H9 (cell line): ENCODE data around the gene FNDC3B. TPM values are rescaled to one million over a fixed set of nuclear protein-coding genes. Genes with fewer than 3 reads are reported as not detected.

Experiments
- DNase-seq: peaks from one replicate; pipeline ENCODE4 v3.0.0-alpha.2; 2017
- H2AFZ ChIP-seq: one replicate; pipeline ENCODE4 v1.6.1; 2013; ENCODE audit warnings: mild to moderate bottlenecking, low read length, control low read depth, moderate library complexity
- H2AK5ac ChIP-seq: 2 replicates; pipeline ENCODE4 v1.6.1; 2013; ENCODE audit warnings: low read length, control low read depth, mixed read lengths; ENCODE audit not compliant: insufficient read length
- H2BK120ac ChIP-seq: one replicate; pipeline ENCODE4 v1.6.1; 2013; ENCODE audit warnings: low read depth, mild to moderate bottlenecking, low read length, control low read depth, inconsistent platforms; ENCODE audit not compliant: poor library complexity, severe bottlenecking
- H2BK12ac ChIP-seq: 2 replicates; pipeline ENCODE4 v1.6.1; 2013; ENCODE audit warnings: low read length, control low read depth, mixed read lengths, low read depth; ENCODE audit not compliant: insufficient read length
- H2BK15ac ChIP-seq: 2 replicates; pipeline ENCODE4 v1.6.1; 2013; ENCODE audit warnings: low read depth, low read length, control low read depth
- H2BK20ac ChIP-seq: one replicate; pipeline ENCODE4 v1.6.1; 2013; ENCODE audit warnings: low read depth, mild to moderate bottlenecking, low read length, control low read depth, inconsistent platforms; ENCODE audit not compliant: poor library complexity, severe bottlenecking
- H2BK5ac ChIP-seq: 2 replicates; pipeline ENCODE4 v1.6.1; 2013; ENCODE audit warnings: low read length, control low read depth, mixed read lengths; ENCODE audit not compliant: insufficient read length
- H3K14ac ChIP-seq: 2 replicates; pipeline ENCODE4 v1.6.1; 2013; ENCODE audit warnings: low read length, control low read depth; ENCODE audit not compliant: insufficient read depth
- H3K18ac ChIP-seq: 2 replicates; pipeline ENCODE4 v1.6.1; 2013; ENCODE audit warnings: low read depth, mild to moderate bottlenecking, mixed read lengths, low read length, control low read depth; ENCODE audit not compliant: insufficient read length
- H3K23ac ChIP-seq: 2 replicates; pipeline ENCODE4 v1.6.1; 2013; ENCODE audit warnings: low read length, control low read depth, mixed read lengths, low read depth; ENCODE audit not compliant: insufficient read length
- H3K23me2 ChIP-seq: 2 replicates; pipeline ENCODE4 v1.6.1; 2013; ENCODE audit warnings: low read depth, mild to moderate bottlenecking, mixed read lengths, low read length, control low read depth; ENCODE audit not compliant: insufficient read length, poor library complexity, severe bottlenecking
- H3K27ac ChIP-seq: 2 replicates; pipeline ENCODE4 v1.5.1; 2013; ENCODE audit warnings: low read length, control low read depth, mixed read lengths, low read depth; ENCODE audit not compliant: insufficient read length
- H3K27me3 ChIP-seq: 2 replicates; pipeline ENCODE4 v1.6.1; 2013; ENCODE audit warnings: low read length, control low read depth, inconsistent platforms; ENCODE audit not compliant: insufficient read depth
- H3K4ac ChIP-seq: 2 replicates; pipeline ENCODE4 v1.6.1; 2013; ENCODE audit warnings: low read depth, mild to moderate bottlenecking, control low read depth, inconsistent platforms, low read length, moderate library complexity
- H3K4me1 ChIP-seq: 2 replicates; pipeline ENCODE4 v1.6.1; 2013; ENCODE audit warnings: low read length, control low read depth, inconsistent platforms; ENCODE audit not compliant: insufficient read depth
- H3K4me2 ChIP-seq: 2 replicates; pipeline ENCODE4 v1.6.1; 2013; ENCODE audit warnings: low read length, control low read depth, mixed read lengths; ENCODE audit not compliant: insufficient read length, insufficient read depth
- H3K56ac ChIP-seq: 2 replicates; pipeline ENCODE4 v1.6.1; 2013; ENCODE audit warnings: low read depth, mild to moderate bottlenecking, mixed read lengths, low read length, control low read depth; ENCODE audit not compliant: insufficient read length
- H3K79me1 ChIP-seq: 2 replicates; pipeline ENCODE4 v1.6.1; 2013; ENCODE audit warnings: low read depth, mild to moderate bottlenecking, moderate library complexity, low read length, control low read depth, inconsistent platforms; ENCODE audit not compliant: insufficient read depth, poor library complexity, severe bottlenecking
- H3K79me2 ChIP-seq: 2 replicates; pipeline ENCODE4 v1.6.1; 2013; ENCODE audit warnings: low read length, control low read depth, inconsistent platforms; ENCODE audit not compliant: insufficient read depth
- H3K9ac ChIP-seq: 2 replicates; pipeline ENCODE4 v1.6.1; 2013; ENCODE audit warnings: low read length, control low read depth, mixed read lengths; ENCODE audit not compliant: insufficient read length; ENCODE audit errors: extremely low read depth
- H3K9me3 ChIP-seq: one replicate; pipeline ENCODE4 v1.6.1; 2013; ENCODE audit warnings: low read depth, low read length, inconsistent platforms; ENCODE audit not compliant: control insufficient read depth
- H3T11ph ChIP-seq: one replicate; pipeline ENCODE4 v1.6.1; 2013; ENCODE audit warnings: mild to moderate bottlenecking, low read length, control low read depth, inconsistent platforms
- H4K20me1 ChIP-seq: one replicate; pipeline ENCODE4 v1.6.1; 2013; ENCODE audit not compliant: control insufficient read depth, insufficient read length, insufficient read depth
- H4K5ac ChIP-seq: 2 replicates; pipeline ENCODE4 v1.6.1; 2013; ENCODE audit warnings: low read depth, mild to moderate bottlenecking, mixed read lengths, low read length, control low read depth; ENCODE audit not compliant: insufficient read length
- H4K8ac ChIP-seq: replicated peaks from 2 replicates; pipeline ENCODE4 v1.6.1; 2013; ENCODE audit warnings: low read length, control low read depth, mixed read lengths, low read depth; ENCODE audit not compliant: insufficient read length
- H4K91ac ChIP-seq: 2 replicates; pipeline ENCODE4 v1.6.1; 2013; ENCODE audit warnings: low read depth, mild to moderate bottlenecking, moderate library complexity, mixed read lengths, low read length, control low read depth; ENCODE audit not compliant: insufficient read length
- H3K27ac Mint-ChIP-seq, 3 experiments: 2 replicates in 2 of 3; 3 replicates in 1 of 3; pipeline ENCODE4 v1.8.0; 2020 to 2021; ENCODE audit warnings: mixed read lengths in 3 of 3, mild to moderate bottlenecking in 1 of 3, moderate library complexity in 1 of 3
- H3K27me3 Mint-ChIP-seq: 2 replicates; pipeline ENCODE4 v1.8.0; 2021; ENCODE audit warnings: low read depth, mild to moderate bottlenecking, moderate library complexity, mixed read lengths
- H3K36me3 Mint-ChIP-seq, 3 experiments: 2 replicates in 2 of 3; 3 replicates in 1 of 3; pipeline ENCODE4 v1.8.0; 2020 to 2021; ENCODE audit warnings: low read depth in 3 of 3, mixed read lengths in 3 of 3; ENCODE audit not compliant: insufficient read depth in 1 of 3
- H3K4me1 Mint-ChIP-seq, 2 experiments: 2 replicates each; pipeline ENCODE4 v1.8.0; 2020; ENCODE audit warnings: mixed read lengths in 2 of 2
- H3K4me3 Mint-ChIP-seq, 2 experiments: 2 replicates in 1 of 2; 3 replicates in 1 of 2; pipeline ENCODE4 v1.8.0; 2020 to 2021; ENCODE audit warnings: mild to moderate bottlenecking in 2 of 2, mixed read lengths in 2 of 2, moderate library complexity in 1 of 2
- H3K9me3 Mint-ChIP-seq, 2 experiments: 2 replicates in 1 of 2; 3 replicates in 1 of 2; pipeline ENCODE4 v1.8.0; 2020; ENCODE audit warnings: mild to moderate bottlenecking in 2 of 2, mixed read lengths in 2 of 2, moderate library complexity in 1 of 2
- CTCF ChIP-seq: fragments of 200-600 bp; sonication (generic); conservative IDR thresholded peaks from 3 replicates; pipeline ENCODE4 v1.8.0; 2021; ENCODE audit warnings: antibody characterized with exemption, mild to moderate bottlenecking
- WGBS: extraction: QIAGEN DNeasy Blood & Tissue Kit; methylation state at CpG from one replicate; pipeline ENCODE4 v1.1.7; 2013; ENCODE audit warnings: missing lambda C conversion rate, low lambda C conversion rate, mixed read lengths; ENCODE audit not compliant: insufficient read length; ENCODE audit errors: extremely low coverage; 5-methylcytosine and 5-hydroxymethylcytosine counted together
- total RNA-seq: library from RNA; stranded (reverse); gene quantifications from 2 replicates; pipeline ENCODE4 v1.2.1, GENCODE V29; 2021

Gene FNDC3B
- total RNA-seq, 1 experiment from 2014 or later: 43.8 TPM

GRCh38 chr3:172283841-172284357, 244.5 kb downstream of the FNDC3B start:
- H3K14ac ChIP-seq: no peak overlapping the region
- Mint-ChIP-seq H3K36me3 (peaks cover 6 to 18% (median 7%) of the 10 kb centered on the region in 3 experiments; a peak in 6 of 7 replicates), H3K4me3 (no peak overlapping the region), H3K9me3 (no peaks in the 10 kb centered on the region), H3K4me1 (no peaks in the 10 kb centered on the region; a peak in 1 of 4 replicates), H3K27ac (no peak overlapping the region; a peak in 1 of 7 replicates), H3K27me3 (no peaks in the 10 kb centered on the region)
- no peak overlapping the region for H4K8ac ChIP-seq
- H3K4me2 ChIP-seq: no peak overlapping the region
- no peak overlapping the region for H2AFZ ChIP-seq
- H2BK12ac ChIP-seq: no peak overlapping the region
- no peaks in the 10 kb centered on the region for H3K9me3 ChIP-seq
- no peak overlapping the region for H4K5ac ChIP-seq
- no peak overlapping the region for H2BK15ac ChIP-seq
- no peaks in the 10 kb centered on the region for H3K27me3 ChIP-seq
- no peak overlapping the region for H4K91ac ChIP-seq
- no peak overlapping the region for H3T11ph ChIP-seq
- H2BK120ac ChIP-seq: no peak overlapping the region
- H3K56ac ChIP-seq: no peak overlapping the region
- H3K79me1 ChIP-seq: no peaks in the 10 kb centered on the region
- no peak overlapping the region for H2AK5ac ChIP-seq
- no peaks in the 10 kb centered on the region for H3K23me2 ChIP-seq
- H3K23ac ChIP-seq: no peak overlapping the region
- no peak overlapping the region for H3K27ac ChIP-seq
- no peak overlapping the region for H3K9ac ChIP-seq
- no peak overlapping the region for H3K4ac ChIP-seq
- no peak overlapping the region for H2BK5ac ChIP-seq
- no peaks in the 10 kb centered on the region for H3K4me1 ChIP-seq
- H2BK20ac ChIP-seq: no peak overlapping the region
- DNase-seq: no peak
- 0 out of 2 replicates have a peak, but pooled peaks cover 2% of the 10 kb centered on the region for H3K79me2 ChIP-seq
- H3K18ac ChIP-seq: no peak overlapping the region
- no peaks in the 10 kb centered on the region for H4K20me1 ChIP-seq
- WGBS: no CpG with 5 or more reads among the region's 5 CpGs
- no peak for TF ChIP-seq CTCF
